SJSA1 (cell line): ENCODE results near the gene UGT1A8. TPM values are rescaled to one million over a fixed set of nuclear protein-coding genes. Genes with fewer than 3 reads are reported as not detected.

Experiments used
- DNase-seq, 2 experiments: peaks; one replicate each; pipeline ENCODE4 v3.0.0-alpha.2; 2015 to 2020; ENCODE audit warnings: low spot score in 2 of 2, low read depth in 1 of 2
- H3K27ac ChIP-seq: fragments of 250-450 bp; sonication (Bioruptor Pico); 2 replicates; pipeline ENCODE4 v1.5.1; 2020; ENCODE audit warnings: mild to moderate bottlenecking, moderate library complexity
- H3K27me3 ChIP-seq: fragments of 250-450 bp; sonication (Bioruptor Pico); replicated peaks from 2 replicates; pipeline ENCODE4 v1.5.1; 2020; ENCODE audit warnings: mild to moderate bottlenecking, moderate library complexity
- H3K36me3 ChIP-seq: fragments of 250-450 bp; sonication (Bioruptor Pico); 2 replicates; pipeline ENCODE4 v1.5.1; 2020; ENCODE audit warnings: mild to moderate bottlenecking
- H3K4me1 ChIP-seq: fragments of 250-450 bp; sonication (Bioruptor Pico); replicated peaks from 2 replicates; pipeline ENCODE4 v1.6.1; 2021; ENCODE audit warnings: mild to moderate bottlenecking
- H3K4me3 ChIP-seq: fragments of 250-450 bp; sonication (Bioruptor Pico); 2 replicates; pipeline ENCODE4 v1.5.1; 2020; ENCODE audit warnings: mild to moderate bottlenecking
- H3K9me3 ChIP-seq: fragments of 250-450 bp; sonication (Bioruptor Pico); replicated peaks from 2 replicates; pipeline ENCODE4 v1.5.1; 2020; ENCODE audit warnings: mild to moderate bottlenecking
- total RNA-seq: library from RNA; depleted of rRNA; stranded (reverse); fragments of >200 nt; shearing (Covaris generic); gene quantifications from 2 replicates; pipeline ENCODE4 v1.2.3, GENCODE V29; 2014

UGT1A8 gene
- total RNA-seq, 1 experiment from 2014 or later: not detected

DNA sequence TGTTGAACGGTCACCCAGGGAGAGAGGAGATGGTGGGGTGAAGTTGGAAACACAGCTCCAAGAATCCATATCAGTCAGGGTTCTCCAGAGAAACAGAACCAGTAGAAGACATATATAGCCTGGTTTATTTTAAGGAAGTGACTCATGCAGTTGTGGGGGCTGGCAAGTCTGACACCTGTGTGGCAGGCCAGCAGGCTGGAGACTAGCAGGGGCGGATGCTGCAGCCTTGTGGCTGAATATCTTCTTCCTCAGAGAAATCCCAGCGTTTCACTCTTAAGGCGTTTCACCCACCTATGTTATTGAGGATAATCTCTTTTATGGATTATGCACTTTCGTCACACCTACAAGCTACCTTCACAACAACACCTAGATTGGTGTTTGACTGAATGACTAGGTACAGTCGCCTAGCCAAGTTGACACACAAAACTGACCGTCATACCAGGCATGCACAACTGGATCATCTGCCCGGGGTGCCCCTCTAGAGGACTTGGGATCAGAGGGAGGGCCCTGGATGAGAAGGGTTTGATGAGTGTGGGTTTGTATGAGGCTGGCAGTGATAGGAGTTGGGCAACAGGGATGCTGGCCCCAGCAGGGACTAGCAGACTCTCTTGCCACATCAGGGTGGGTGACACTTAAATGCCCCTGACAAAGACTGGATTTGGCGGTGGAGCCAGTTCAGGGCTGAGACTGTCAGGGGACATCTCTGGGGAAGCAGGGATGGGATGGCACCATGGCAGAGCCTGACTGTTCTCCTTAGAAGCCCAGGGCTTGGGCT lies 184.1 kb downstream of the UGT1A8 start:
- H3K36me3 ChIP-seq: no peaks in the 10 kb centered on the region
- no peak overlapping the region for H3K4me3 ChIP-seq
- peak in 1 of 2 experiments; percentile 30 for DNase-seq
- no peaks in the 10 kb centered on the region for H3K4me1 ChIP-seq
- no peaks in the 10 kb centered on the region; the same call in 1 of the 2 replicates for H3K27me3 ChIP-seq
- H3K27ac ChIP-seq: no peak overlapping the region
- H3K9me3 ChIP-seq: no peaks in the 10 kb centered on the region

DNA sequence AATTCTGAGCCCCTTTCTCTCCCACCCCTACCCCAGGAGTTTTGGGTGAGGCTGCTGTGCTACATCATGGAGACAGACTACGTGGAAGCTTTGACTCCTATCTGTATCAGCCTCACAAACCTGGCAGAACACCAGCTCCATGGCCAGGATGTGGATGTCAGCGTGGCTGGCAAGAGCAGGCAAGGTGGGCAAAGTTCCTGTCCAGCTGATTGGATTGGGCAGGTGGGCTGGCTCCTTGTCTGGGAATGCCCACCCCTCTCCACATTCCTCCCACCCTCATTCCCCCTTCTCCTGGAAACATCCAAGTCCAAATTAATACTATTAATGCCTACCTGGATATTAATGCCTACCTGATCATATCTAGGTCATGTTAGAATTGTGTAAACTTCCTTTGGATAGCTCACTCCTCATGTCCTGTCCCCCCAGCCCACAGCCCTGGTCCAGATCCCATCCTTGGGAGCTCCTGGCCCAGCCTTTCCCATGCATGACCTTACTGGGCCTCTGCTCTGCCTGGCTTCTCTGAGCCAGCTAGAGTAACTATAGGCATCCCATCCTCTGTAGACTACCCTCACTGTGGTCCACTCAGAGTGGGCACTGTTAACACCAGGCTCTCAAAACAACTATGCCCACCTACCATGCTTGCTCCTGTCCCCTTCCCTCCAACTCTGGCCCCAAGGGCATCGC lies 184.8 kb downstream of the UGT1A8 start:
- no peaks in the 10 kb centered on the region for H3K9me3 ChIP-seq

DNA sequence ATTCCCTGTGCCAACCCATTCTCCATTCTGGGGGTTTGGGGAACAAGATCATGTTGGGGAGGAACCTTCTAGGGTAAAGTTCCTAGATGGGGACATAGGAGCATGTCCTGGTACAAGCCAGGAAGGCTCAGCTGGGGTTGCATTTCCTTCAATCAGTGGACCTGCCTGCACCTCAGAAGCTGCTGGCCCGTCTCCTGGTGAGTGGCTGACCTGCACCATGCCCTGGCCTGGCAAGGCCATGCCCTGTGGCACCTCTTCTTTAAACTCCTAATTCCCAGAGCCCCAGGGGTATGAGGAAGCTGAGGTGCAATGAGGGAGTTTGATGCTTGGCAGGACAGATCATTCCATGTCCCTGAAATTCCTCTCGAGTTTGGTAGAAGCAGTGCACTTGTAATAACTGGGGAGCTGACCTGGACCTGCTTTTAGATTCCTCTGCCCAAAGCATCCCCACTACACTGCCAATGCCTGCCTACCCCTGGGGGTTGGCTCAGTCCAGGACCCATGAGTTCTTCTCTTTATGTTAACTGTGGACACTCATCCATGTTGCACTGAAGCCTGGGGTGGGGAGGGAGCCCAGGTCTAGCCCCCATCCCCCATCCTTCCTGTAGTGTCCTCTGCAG lies 186.0 kb downstream of the UGT1A8 start:
- H3K4me1 ChIP-seq: no peaks in the 10 kb centered on the region
- no peak for DNase-seq
- H3K27ac ChIP-seq: no peak overlapping the region
- no peaks in the 10 kb centered on the region; the same call in 1 of the 2 replicates for H3K27me3 ChIP-seq
- no peak overlapping the region for H3K4me3 ChIP-seq
- no peaks in the 10 kb centered on the region for H3K36me3 ChIP-seq
- H3K9me3 ChIP-seq: no peaks in the 10 kb centered on the region

More for the DNA sequence above, 184.8 kb downstream of the UGT1A8 start:
- Histone ChIP-seq H3K4me3 (no peak overlapping the region), H3K27ac (no peak overlapping the region), H3K4me1 (no peaks in the 10 kb centered on the region), H3K27me3 (no peaks in the 10 kb centered on the region; the same call in 1 of the 2 replicates), H3K36me3 (no peaks in the 10 kb centered on the region)
- peak in 1 of 2 experiments; percentile 28 for DNase-seq

DNA sequence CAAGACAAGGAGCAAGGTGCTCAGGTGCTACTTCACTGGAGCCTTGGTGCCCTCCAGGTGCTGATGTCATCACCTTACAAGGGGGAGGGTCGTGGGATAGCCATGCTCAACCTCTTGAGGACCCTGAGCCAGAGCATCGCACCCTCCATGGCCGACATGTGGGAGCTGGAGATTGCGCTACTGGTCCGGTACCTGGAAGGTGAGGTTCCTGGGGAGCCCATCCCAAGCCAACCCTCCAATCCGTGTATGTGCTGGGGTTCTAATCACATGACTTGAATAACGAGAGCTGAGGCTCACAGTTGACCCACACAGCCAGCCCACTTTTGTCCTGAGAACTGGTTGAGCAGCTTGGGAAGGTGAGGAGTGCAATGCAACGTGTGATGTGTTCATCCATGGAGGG lies 186.6 kb downstream of the UGT1A8 start:
- Histone ChIP-seq H3K9me3 (no peaks in the 10 kb centered on the region), H3K4me3 (no peak overlapping the region), H3K36me3 (no peaks in the 10 kb centered on the region), H3K27me3 (no peaks in the 10 kb centered on the region; the same call in 1 of the 2 replicates), H3K4me1 (no peaks in the 10 kb centered on the region), H3K27ac (no peak overlapping the region)
- DNase-seq: peak in 1 of 2 experiments; percentile 39

DNA sequence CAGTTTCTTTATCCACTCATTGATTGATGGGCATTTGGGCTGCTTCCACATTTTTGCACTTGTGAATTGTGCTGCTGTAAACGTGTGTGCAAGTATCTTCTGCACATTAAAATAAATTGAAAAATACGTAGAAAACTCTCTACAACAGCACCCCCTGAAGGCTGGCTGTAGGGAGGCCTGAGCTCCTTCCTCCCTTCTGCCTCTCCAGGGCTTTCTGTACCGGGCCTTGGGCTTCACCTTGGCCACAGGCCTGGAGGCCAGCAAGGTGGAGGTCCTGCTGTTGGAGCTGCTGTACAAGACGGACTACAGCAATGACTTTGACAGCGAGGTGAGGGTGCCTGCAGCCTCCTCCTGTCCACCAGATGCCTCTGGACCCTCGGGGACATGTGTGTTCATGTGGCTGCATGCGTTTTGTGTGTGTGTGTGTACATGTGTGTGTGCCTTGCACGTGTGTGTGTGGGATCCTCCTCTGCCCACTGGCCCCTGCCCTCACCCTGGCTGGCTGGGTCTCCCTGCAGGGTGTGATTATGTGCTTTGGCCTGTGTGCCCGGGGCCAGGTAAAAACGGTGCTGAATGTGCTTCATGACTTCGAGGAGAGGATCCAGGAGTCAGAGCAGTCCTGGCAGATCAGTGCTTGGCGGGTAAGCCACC lies 189.9 kb downstream of the UGT1A8 start:
- Histone ChIP-seq H3K9me3 (no peaks in the 10 kb centered on the region), H3K27me3 (peaks cover 3% of the 10 kb centered on the region; the same call in 1 of the 2 replicates), H3K4me3 (no peak overlapping the region), H3K36me3 (no peaks in the 10 kb centered on the region), H3K4me1 (no peaks in the 10 kb centered on the region), H3K27ac (no peak overlapping the region)
- peak in 1 of 2 experiments; percentile 26 for DNase-seq

DNA sequence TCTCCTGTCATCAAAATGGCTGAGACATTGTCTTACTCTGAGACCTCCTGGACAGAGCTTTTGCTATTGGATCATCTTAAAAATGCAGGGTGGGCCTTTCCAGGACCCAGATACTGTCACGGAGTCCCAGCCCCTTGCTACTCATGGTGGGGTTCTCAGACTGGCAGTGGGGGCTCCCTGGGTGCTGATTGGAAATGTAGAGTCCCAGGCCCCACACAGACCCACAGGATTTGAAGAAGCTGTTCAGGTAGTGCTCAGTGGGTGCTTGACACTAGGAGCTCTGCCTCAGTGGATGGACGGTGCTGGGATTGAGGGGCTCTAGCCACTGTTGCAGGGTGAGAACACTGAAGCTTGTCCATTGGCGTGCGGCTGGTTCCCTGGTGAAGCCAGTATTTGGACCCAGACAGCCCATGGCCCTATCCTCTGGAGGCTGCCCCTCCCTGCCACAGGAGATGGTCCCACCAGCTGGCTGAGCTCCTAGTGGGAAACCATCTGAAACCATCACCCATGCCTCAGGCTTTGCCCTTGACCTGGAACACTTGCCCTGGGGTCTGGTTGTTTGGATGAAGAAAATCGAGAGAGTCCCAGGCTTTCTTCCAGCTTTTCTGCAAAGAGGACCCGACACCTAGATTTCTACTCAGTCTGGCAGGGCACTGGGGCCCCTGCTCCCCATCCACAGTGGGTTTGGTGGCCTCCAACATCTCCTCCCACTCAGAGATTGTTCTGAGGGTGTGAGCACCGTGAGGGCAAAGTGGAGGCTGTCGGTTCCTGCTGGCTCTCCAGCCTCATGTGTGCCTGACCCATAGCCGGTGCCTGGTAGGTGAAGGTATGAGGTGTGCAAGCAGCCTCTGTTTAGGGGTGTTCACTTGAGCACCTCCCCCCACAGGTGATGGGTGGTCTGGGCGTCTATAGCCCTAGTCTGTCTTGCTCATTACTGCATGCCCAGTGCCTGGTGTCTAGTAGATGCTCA lies 190.8 kb downstream of the UGT1A8 start:
- H3K36me3 ChIP-seq: no peaks in the 10 kb centered on the region
- no peak overlapping the region for H3K27ac ChIP-seq
- peak in 1 of 2 experiments; percentile 34 for DNase-seq
- H3K27me3 ChIP-seq: peaks cover 3% of the 10 kb centered on the region; the same call in 1 of the 2 replicates
- no peak overlapping the region for H3K4me3 ChIP-seq
- H3K4me1 ChIP-seq: no peaks in the 10 kb centered on the region
- no peaks in the 10 kb centered on the region for H3K9me3 ChIP-seq

DNA sequence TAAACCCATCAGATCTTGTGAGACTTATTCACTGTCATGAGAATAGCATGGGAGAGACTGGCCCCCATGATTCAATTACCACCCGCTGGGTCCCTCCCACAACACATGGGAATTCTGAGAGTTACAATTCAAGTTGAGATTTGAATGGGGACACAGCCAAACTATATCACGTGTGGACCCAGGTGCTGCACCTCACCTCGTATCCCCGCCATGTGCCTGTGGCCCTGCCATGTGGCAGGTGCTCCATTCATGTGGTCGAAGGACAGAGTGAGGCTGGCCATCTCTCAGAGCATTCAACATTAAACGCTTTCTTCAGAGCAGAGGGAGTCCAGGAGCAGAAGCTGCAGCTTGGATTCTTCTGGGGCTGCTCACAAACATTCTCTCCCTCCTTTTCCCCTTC lies 193.0 kb downstream of the UGT1A8 start:
- DNase-seq: no peak
- no peaks in the 10 kb centered on the region for H3K36me3 ChIP-seq
- no peaks in the 10 kb centered on the region for H3K4me1 ChIP-seq
- H3K4me3 ChIP-seq: no peak overlapping the region
- H3K9me3 ChIP-seq: no peaks in the 10 kb centered on the region
- peaks cover 3% of the 10 kb centered on the region; the same call in 1 of the 2 replicates for H3K27me3 ChIP-seq
- no peak overlapping the region for H3K27ac ChIP-seq

DNA sequence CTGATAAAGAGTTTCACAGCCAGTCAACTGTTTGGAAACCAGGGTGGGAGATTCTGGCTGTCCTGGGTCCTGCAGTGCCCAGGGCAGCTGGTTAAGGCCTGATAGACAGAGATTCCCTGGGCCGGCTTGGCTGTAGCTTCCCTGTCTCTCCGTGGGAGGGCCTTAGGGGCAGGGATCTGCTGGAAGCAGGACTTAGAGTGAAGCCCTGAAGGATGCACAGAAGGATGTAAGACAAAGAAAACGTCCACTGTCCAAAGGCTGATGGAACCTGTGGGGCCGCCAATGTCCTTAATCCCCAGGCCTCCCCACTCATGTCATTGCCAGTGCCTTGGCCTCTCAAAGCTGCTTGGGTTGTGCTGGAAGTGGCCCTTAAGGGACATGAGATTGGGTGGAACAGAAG lies 193.7 kb downstream of the UGT1A8 start:
- H3K4me3 ChIP-seq: no peak overlapping the region
- 0 out of 2 replicates have a peak, but pooled peaks cover 3% of the 10 kb centered on the region for H3K27me3 ChIP-seq
- peaks cover under 1% of the 10 kb centered on the region for H3K4me1 ChIP-seq
- no peaks in the 10 kb centered on the region for H3K36me3 ChIP-seq
- DNase-seq: peak in 1 of 2 experiments; percentile 31
- H3K9me3 ChIP-seq: no peaks in the 10 kb centered on the region
- no peak overlapping the region for H3K27ac ChIP-seq

DNA sequence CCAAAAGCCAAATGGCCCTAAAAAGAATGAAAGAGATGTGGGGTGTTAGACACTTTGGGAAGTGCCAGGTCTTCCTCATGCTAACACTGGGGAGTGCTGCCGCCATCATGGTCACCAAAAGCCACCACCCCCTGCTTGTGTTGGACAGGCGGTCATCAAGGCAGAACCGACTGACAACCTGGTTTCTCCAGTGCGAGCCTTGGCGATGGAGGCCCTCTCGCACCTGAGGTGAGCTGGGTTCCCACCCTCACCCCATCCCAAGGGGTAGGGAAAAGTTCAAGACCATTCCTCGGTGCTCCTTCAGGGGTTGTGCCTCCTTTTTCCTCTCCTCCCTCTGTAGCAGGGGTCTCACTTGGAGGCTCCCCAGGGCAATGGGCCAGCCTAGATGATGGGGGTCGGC lies 194.3 kb downstream of the UGT1A8 start:
- Histone ChIP-seq H3K36me3 (no peaks in the 10 kb centered on the region), H3K9me3 (no peaks in the 10 kb centered on the region), H3K4me3 (no peak overlapping the region), H3K27me3 (0 out of 2 replicates have a peak, but pooled peaks cover 3% of the 10 kb centered on the region), H3K4me1 (peaks cover 7% of the 10 kb centered on the region), H3K27ac (no peak overlapping the region)
- peak in 1 of 2 experiments; percentile 31 for DNase-seq

DNA sequence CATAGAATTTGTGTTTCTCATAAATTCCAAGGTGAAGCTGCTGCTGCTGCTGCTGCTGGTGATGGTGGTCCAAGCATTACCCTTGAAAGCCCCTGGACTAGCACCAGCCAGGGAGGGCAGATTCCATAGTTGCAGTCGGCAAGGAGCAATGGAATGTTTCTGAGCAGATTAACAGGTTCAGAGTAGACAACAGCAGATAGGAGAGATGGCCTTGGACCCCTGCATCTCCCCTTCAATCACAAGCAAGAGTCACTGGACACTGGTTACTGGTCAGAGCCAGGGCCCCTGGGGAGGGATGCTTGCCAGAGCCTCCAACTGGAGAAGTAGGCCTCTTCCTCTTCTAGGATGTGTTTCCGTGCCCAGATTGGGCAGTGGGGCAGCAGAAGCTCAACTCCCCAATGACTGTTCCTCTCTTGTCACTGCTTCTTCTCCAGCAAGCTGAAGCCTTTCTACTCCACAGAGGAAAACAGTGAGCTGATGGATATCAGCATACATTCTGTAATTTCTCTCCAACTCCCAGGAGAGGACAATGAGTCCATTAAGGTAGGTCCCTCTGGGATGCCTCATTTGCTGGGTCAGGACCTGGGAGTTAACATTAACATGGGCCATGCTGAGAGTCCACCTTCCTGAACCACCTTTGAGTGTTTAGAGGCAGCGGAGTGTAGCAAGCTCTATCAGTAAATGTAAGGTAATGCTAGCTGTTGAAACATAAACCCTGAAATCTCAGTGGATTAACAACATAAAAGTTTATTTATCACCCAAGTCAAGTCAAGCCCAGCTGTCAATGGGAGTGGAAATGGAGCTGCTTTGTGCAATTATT lies 196.0 kb downstream of the UGT1A8 start:
- Histone ChIP-seq H3K9me3 (no peaks in the 10 kb centered on the region; the same call in 1 of the 2 replicates), H3K4me3 (no peak overlapping the region), H3K27me3 (0 out of 2 replicates have a peak, but pooled peaks cover 3% of the 10 kb centered on the region), H3K27ac (no peak overlapping the region), H3K4me1 (peaks cover 10% of the 10 kb centered on the region), H3K36me3 (no peaks in the 10 kb centered on the region)
- no peak for DNase-seq

DNA sequence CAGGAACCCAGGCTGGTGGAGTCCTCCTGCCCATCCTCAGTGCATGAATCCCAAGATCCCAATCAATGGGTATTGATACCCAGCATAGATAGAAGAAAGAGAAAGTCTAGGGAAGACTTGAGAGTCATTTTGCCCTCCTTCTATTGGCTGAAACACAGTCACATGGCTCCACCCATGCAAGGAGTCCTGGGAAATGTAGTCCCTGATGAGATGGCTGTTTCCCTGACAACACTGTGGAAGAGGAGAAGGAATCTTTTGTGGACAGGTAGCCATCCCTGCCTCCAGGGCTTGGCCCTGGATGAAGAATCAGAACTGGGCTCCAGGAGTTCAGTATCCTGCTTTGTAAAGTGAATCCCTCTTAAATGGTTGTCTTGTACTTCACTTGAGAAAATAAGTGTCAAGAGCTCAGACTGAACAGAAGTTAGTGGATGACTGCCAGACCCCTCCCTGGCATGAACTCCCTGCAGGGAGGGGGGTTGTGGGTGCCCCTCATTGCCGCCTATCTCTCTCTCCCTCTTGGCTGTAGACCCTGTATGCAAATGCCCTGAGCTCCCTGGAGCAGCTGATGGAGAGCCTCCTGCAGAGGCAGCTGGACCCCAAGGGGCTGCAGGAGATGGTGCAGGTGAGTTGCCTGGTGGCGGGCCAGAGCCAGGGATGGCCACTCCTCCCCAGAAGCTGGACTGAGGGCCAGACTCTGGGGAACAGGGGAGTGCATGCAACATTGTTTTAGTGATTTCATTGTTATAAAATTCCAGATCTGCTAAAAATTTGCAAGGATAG lies 196.8 kb downstream of the UGT1A8 start:
- H3K4me1 ChIP-seq: peaks cover 10% of the 10 kb centered on the region
- H3K36me3 ChIP-seq: no peaks in the 10 kb centered on the region
- no peak for DNase-seq
- no peak overlapping the region for H3K4me3 ChIP-seq
- no peak overlapping the region for H3K27ac ChIP-seq
- H3K9me3 ChIP-seq: no peaks in the 10 kb centered on the region; the same call in 1 of the 2 replicates
- 0 out of 2 replicates have a peak, but pooled peaks cover 3% of the 10 kb centered on the region for H3K27me3 ChIP-seq
